C4-2B (cell line): ENCODE results near the gene MYH11.

Experiments
- ZFX ChIP-seq: fragments of 450-650 bp; IDR thresholded peaks from 2 replicates; pipeline ENCODE4 v1.6.1; 2017
- TF ChIP-seq, protein P1 (sequence below): fragments of 450-650 bp; conservative IDR thresholded peaks from 2 replicates; pipeline ENCODE4 v1.5.1; 2017; ENCODE audit warnings: mild to moderate bottlenecking

DNA sequence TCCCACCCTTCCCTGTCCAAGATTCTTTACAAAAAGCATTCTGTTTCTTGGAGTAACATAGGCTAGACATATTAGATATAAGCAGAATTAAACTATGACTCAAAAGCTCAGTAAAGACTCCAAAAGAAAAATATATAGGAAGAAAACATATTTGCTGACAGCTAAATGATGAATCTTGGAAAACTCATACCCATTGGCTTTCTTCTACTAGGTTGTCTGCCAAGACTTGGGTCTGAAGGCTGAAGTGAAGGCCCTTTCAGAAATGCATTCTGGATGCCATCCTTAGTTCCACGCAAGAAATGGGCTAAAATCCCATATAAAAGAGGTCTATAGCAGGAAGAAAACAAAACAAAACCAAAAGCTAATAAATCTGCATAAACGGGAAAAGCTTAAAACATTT lies 16.5 kb upstream of the MYH11 start:
- TF ChIP-seq, protein P1, sequence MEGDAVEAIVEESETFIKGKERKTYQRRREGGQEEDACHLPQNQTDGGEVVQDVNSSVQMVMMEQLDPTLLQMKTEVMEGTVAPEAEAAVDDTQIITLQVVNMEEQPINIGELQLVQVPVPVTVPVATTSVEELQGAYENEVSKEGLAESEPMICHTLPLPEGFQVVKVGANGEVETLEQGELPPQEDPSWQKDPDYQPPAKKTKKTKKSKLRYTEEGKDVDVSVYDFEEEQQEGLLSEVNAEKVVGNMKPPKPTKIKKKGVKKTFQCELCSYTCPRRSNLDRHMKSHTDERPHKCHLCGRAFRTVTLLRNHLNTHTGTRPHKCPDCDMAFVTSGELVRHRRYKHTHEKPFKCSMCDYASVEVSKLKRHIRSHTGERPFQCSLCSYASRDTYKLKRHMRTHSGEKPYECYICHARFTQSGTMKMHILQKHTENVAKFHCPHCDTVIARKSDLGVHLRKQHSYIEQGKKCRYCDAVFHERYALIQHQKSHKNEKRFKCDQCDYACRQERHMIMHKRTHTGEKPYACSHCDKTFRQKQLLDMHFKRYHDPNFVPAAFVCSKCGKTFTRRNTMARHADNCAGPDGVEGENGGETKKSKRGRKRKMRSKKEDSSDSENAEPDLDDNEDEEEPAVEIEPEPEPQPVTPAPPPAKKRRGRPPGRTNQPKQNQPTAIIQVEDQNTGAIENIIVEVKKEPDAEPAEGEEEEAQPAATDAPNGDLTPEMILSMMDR, result no peak
- TF ChIP-seq ZFX, result no peak
